Measurements from ENCODE around the gene SELENOS. TPM values are rescaled to one million over a fixed set of nuclear protein-coding genes. Genes with fewer than 3 reads are reported as not detected.

SELENOS gene
- total RNA-seq, 1 donor, result 84.6 TPM

DNA sequence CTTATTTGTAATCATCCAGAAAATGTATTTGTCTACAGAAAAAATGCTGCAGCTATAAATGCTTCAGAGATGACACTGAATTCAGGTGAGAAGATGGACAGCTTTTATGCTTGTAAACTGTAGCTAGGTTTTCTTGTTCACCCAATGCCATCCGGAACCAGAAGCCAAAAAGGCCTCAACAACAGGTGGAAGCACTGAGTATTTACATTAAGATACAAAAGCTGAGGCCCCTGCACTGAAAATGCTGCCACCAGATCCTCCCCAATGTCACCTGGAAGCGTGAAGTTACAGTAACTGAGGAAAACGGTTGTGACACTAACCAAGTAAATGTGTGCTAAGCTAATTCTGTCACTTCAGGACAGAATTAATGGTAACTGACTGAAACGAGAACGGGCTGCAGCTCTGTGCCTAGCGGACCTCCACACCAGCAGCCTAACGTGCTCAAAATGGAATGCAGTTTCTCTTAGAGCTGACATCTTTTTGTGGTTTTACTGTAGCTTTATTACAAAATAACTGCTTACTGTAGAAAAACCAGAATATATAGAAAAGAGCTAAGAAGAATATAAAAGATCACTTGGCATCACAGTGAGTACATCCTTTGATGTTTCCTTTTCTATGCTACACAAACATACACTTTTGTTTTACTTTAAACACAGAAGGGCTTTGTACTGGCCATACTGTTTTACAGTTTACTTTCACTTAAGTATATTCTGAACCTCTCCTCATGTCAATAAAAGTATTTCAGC, 33.1 kb downstream of the SELENOS start:
- peak; percentile 66 for DNase-seq (ENCODE audit: low read depth)
- TF ChIP-seq, protein P1, sequence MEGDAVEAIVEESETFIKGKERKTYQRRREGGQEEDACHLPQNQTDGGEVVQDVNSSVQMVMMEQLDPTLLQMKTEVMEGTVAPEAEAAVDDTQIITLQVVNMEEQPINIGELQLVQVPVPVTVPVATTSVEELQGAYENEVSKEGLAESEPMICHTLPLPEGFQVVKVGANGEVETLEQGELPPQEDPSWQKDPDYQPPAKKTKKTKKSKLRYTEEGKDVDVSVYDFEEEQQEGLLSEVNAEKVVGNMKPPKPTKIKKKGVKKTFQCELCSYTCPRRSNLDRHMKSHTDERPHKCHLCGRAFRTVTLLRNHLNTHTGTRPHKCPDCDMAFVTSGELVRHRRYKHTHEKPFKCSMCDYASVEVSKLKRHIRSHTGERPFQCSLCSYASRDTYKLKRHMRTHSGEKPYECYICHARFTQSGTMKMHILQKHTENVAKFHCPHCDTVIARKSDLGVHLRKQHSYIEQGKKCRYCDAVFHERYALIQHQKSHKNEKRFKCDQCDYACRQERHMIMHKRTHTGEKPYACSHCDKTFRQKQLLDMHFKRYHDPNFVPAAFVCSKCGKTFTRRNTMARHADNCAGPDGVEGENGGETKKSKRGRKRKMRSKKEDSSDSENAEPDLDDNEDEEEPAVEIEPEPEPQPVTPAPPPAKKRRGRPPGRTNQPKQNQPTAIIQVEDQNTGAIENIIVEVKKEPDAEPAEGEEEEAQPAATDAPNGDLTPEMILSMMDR (IDR thresholded peaks at IDR 0.05; ENCODE audit: insufficient read depth, low read depth, low read length), result no peak
- no peak overlapping the region for H3K4me3 ChIP-seq (ENCODE audit: low read depth, low read length)

DNA sequence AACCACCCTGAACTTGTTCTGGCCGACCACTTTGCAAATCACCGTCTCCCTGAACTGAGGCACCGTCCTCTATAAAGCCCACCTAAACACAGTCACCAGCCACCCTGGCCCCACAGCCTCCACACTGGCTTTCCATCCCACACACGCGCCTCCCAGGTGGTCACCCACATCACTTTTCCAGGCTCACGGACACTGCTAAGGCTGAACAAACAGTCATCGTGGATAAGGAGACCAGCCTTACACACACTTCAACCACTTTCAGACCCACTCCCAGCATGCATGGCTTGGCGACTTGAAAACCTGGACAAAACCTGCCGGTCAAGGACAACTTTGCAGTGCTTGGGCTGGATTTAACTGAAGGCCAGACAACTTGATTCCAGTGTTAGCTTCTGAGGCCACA, 33.9 kb downstream of the SELENOS start:
- DNase-seq (ENCODE audit: low read depth), result no peak

DNA sequence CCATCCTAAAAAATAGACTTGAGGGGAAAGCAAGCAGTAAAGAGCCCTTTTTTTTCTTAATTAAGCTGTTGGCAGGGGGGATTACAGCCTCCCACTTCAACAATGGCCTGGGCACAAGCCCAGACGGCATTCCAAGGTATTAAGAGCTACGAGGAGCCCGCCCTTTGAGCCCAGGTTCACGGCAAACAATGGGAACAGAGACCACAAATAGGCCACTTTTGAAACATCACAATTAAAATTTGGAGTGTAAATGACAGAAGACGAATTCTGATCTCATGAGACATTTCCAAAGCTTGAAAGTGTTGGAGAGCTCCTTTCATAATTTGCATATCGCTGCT, 34.3 kb downstream of the SELENOS start:
- TF ChIP-seq, protein P1 (IDR thresholded peaks at IDR 0.05; ENCODE audit: insufficient read depth, low read depth, low read length), result no peak
- H3K4me3 ChIP-seq (ENCODE audit: low read depth, low read length), result no peak overlapping the region
- no peak for DNase-seq (ENCODE audit: low read depth)

More for the DNA sequence above, 33.9 kb downstream of the SELENOS start:
- H3K4me3 ChIP-seq (ENCODE audit: low read depth, low read length), result no peak overlapping the region
- TF ChIP-seq, protein P1 (IDR thresholded peaks at IDR 0.05; ENCODE audit: insufficient read depth, low read depth, low read length), result no peak

DNA sequence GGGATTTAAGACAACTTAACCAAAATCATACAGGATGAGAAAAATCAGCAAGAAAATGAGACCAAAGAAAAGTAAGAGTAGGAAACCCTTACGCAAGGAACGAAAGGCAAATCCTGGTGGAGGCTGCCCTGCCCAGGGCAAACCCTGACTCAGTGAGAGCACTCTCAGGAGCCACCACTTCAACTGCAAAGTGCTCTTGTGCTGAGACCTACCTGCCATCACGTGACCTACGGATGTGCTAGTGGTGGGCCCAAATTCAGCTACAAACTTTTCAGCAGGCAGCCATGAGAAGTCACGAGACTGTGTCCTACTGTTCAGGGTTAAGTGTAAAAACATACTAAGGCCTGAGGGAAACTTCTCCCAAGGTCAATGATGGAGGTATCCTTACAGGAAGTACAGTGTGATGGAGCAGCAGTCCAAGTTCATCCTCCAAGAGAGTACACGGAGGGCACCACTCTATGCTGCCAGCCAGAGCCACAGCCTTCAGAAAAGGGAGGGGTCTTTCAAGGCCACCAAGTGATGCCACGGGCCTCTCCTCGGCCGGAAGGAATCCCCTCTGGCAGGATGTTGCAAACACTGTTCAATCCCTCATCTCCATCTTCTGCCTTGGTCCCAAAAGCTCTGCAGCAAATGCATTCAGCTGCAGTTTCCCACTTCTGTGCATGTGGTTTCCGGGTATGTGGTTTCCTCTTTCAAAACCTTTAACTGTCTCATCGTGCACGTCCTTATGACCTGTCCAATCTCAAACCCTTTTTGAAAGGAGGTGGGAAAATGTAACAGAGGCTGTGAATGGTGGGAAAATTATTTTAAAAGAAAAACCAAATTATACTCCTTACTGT, 34.9 kb downstream of the SELENOS start:
- DNase-seq (ENCODE audit: low read depth), result peak; percentile 82
- H3K4me3 ChIP-seq (ENCODE audit: low read depth, low read length), result no peak overlapping the region
- TF ChIP-seq, protein P1 (IDR thresholded peaks at IDR 0.05; ENCODE audit: insufficient read depth, low read depth, low read length), result no peak

DNA sequence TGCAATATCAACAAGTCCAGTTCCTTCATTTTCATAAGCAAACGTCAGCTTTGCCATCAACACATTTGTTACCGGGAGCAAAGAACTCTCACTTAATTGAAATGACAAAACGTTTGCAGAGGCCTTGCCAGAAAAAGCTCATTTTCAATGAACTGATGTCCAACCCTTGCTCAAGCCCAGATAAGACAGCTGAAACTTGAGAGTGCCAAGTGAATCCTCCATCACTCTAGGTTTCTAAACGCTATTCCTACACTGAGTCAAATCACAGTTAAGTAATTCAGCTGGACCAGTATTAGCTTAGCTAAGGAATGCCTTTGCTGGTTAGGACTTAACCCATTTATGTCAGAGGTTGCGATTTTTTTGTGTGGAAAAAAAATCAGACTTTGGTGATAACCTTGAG, 36.9 kb downstream of the SELENOS start:
- DNase-seq (ENCODE audit: low read depth), result peak; percentile 74
- TF ChIP-seq, protein P1 (IDR thresholded peaks at IDR 0.05; ENCODE audit: insufficient read depth, low read depth, low read length), result no peak
- H3K4me3 ChIP-seq (ENCODE audit: low read depth, low read length), result no peak overlapping the region

DNA sequence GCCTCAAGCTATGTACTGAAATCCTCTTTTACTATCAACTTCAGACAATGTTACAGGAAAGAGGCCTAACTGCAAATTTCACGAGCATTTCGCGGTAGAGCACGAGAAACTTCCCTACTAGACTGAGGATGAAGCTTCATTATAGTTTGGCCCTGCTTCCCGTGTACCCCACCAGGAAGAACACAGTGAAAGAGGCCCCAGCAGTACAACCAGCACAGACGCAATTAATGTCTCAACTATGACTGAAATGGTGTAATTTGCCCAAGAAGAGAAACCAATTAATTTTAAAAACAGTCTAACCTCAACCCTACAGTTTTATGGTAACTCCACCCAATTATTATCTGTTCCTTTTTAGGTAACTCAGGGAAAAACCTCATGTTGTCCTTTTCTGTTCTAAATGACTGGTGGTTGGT, 37.6 kb downstream of the SELENOS start:
- H3K4me3 ChIP-seq (ENCODE audit: low read depth, low read length), result no peak overlapping the region
- DNase-seq (ENCODE audit: low read depth), result peak; percentile 54
- TF ChIP-seq, protein P1 (IDR thresholded peaks at IDR 0.05; ENCODE audit: insufficient read depth, low read depth, low read length), result no peak
